Measurements from ENCODE around the gene OR6A2.

DNA sequence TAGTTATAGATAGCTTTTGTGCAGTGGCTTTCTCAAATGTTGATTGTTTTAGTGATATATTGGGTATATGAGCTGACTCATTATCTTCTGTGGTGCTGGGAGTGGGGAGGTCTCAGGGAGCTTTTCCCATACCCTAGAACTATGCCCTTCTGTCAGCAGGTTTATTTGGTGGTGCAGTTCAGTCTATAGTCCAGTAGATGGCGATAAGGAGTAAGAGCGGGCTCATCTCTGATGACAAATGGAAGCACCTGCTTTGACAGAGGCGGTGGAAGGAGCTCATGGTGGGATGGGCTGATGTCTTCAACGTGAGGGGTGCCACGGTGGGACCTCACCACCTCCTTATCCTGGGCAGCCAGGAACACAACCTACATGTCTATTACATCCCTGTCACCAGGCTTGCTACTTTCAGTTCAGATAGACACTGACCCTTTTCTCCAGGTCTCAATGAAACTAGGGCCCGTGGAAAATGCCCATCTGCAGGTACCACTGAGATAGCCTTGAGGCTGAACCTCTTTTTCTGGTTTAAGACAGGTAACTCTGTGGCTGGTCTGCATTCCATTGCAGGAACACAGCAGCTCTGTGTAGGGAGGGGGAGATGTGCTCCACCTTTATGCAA is 13.0 kb upstream of the OR6A2 start:
- TF ChIP-seq CTCF (conservative IDR thresholded peaks at IDR 0.05 in 1 of 2, IDR thresholded peaks at IDR 0.05 in 1 of 2; ENCODE audit: extremely low read depth in 1 of 2, insufficient read depth in 1 of 2, low read depth in 1 of 2, low read length in 2 of 2) (peak; percentile 91 to 92), EZH2 (IDR thresholded peaks at IDR 0.05; ENCODE audit: borderline replicate concordance, low read length) (no peak)

All from mammary epithelial cell (primary cell).